Measurements from ENCODE around the gene IFITM1. TPM values are rescaled to one million over a fixed set of nuclear protein-coding genes. Genes with fewer than 3 reads are reported as not detected.
"Not testable (repeated sequence)": the region's sequence is repeated elsewhere in the genome, so short reads cannot be mapped to it uniquely, and the experiment has no call there.

The IFITM1 gene
- total RNA-seq, 4 donors from 2014 or later, result 29.9 to 138 (median 112) TPM

GRCh38 chr11:305844-306211 lies 8.0 kb upstream of the IFITM1 start:
- H3K9me3 ChIP-seq, result no peaks in the 10 kb centered on the region
- ATAC-seq, result no peak
- H3K4me3 ChIP-seq, result no peak overlapping the region
- H3K4me1 ChIP-seq, result peaks cover 0 to 52% (median 20%) of the 10 kb centered on the region in 3 donors
- 78 to 84% methylated on average over 5 to 10 of the region's 10 CpGs for WGBS, 2 donors (ENCODE audit: low coverage in 1 of 2)
- H3K27me3 ChIP-seq, result peaks cover 6% of the 10 kb centered on the region
- H3K36me3 ChIP-seq, result no peaks in the 10 kb centered on the region
- no peak for TF ChIP-seq CTCF (IDR thresholded peaks at IDR 0.05)
- peak overlapping the region in 3 of 4 donors; percentile 72 to 94 (median 87) for H3K27ac ChIP-seq

GRCh38 chr11:306645-307371 lies 7.0 kb upstream of the IFITM1 start:
- WGBS, 2 donors (ENCODE audit: low coverage in 1 of 2), result 86% methylated on average over 4 of the region's 17 CpGs; no CpG with 5 or more reads in 1 of the 2 donors
- Histone ChIP-seq H3K27ac (peak overlapping the region; percentile 6 to 94 (median 80)), H3K9me3 (no peaks in the 10 kb centered on the region), H3K4me3 (no peak overlapping the region), H3K27me3 (no peaks in the 10 kb centered on the region), H3K4me1 (peaks cover 0 to 54% (median 20%) of the 10 kb centered on the region in 3 donors), H3K36me3 (no peaks in the 10 kb centered on the region)
- TF ChIP-seq POLR2AphosphoS5 (IDR thresholded peaks at IDR 0.05), result no peak
- no peak for TF ChIP-seq POLR2A (IDR thresholded peaks at IDR 0.05)
- no peak for TF ChIP-seq EP300 (IDR thresholded peaks at IDR 0.05)
- TF ChIP-seq CTCF (IDR thresholded peaks at IDR 0.05), result no peak
- ATAC-seq, result no peak

- 39% methylated on average over 4 of the region's 28 CpGs; no CpG with 5 or more reads in 1 of the 2 donors for WGBS, 2 donors (ENCODE audit: low coverage in 1 of 2)
- Histone ChIP-seq H3K4me1 (peaks cover 0 to 66% (median 20%) of the 10 kb centered on the region in 3 donors), H3K4me3 (peak within 1 kb of the TSS; percentile 16 to 58), H3K27ac (peak within 1 kb of the TSS; percentile 6 to 94 (median 84))
- not testable (repeated sequence) for H3K36me3 ChIP-seq, H3K9me3 ChIP-seq, H3K27me3 ChIP-seq
- ATAC-seq, result peak; percentile 79
- TF ChIP-seq POLR2AphosphoS5 (IDR thresholded peaks at IDR 0.05) (peak; percentile 90), POLR2A (IDR thresholded peaks at IDR 0.05) (peak; percentile 36 to 63)
Measured at GRCh38 chr11:307766-308708, 5.8 kb upstream of the IFITM1 start, which contains the start of gene IFITM2. Gene IFITM2, plus strand, starts transcription at chr11:307816. Its CDS starts 377 bp downstream, at chr11:308193.

- not testable (repeated sequence) for H3K36me3 ChIP-seq, ATAC-seq, H3K27me3 ChIP-seq, H3K9me3 ChIP-seq
- peaks cover 0 to 73% (median 24%) of the 10 kb centered on the region in 3 donors for H3K4me1 ChIP-seq
- 52 to 69% methylated on average over 10 to 15 of the region's 24 CpGs for WGBS, 2 donors (ENCODE audit: low coverage in 1 of 2)
- peak overlapping the region; percentile 0 to 94 (median 84) for H3K27ac ChIP-seq
- H3K4me3 ChIP-seq, result peak overlapping the region; percentile 16 to 58
Measured at GRCh38 chr11:308740-309665, 4.8 kb upstream of the IFITM1 start.

GRCh38 chr11:309979-310572 lies 3.8 kb upstream of the IFITM1 start:
- H3K27me3 ChIP-seq, H3K9me3 ChIP-seq, H3K36me3 ChIP-seq: not testable (repeated sequence)
- peak; percentile 38 for TF ChIP-seq POLR2AphosphoS5 (IDR thresholded peaks at IDR 0.05)
- ATAC-seq, result peak; percentile 3
- WGBS, 2 donors (ENCODE audit: low coverage in 1 of 2), result 0% methylated on average over 1 of the region's 18 CpGs
- peak overlapping the region; percentile 16 to 58 for H3K4me3 ChIP-seq
- H3K27ac ChIP-seq, result peak overlapping the region in 3 of 4 donors; percentile 81 to 94 (median 87)
- H3K4me1 ChIP-seq, result peaks cover 0 to 66% (median 21%) of the 10 kb centered on the region in 3 donors

GRCh38 chr11:311013-311748 lies 2.7 kb upstream of the IFITM1 start:
- H3K4me1 ChIP-seq, result peaks cover 0 to 68% (median 21%) of the 10 kb centered on the region in 3 donors
- H3K4me3 ChIP-seq, result peak overlapping the region; percentile 20 to 44
- peak overlapping the region in 3 of 4 donors; percentile 66 to 85 (median 82) for H3K27ac ChIP-seq
- no CpG with 5 or more reads among the region's 71 CpGs for WGBS, 2 donors (ENCODE audit: low coverage in 1 of 2)
- not testable (repeated sequence) for H3K9me3 ChIP-seq
- ATAC-seq, result peak; percentile 45
- peaks cover 13% of the 10 kb centered on the region for H3K27me3 ChIP-seq
- H3K36me3 ChIP-seq, result peaks cover 0 to 13% of the 10 kb centered on the region in 2 donors
